ENCODE measurements around the gene CCSER1. TPM values are rescaled to one million over a fixed set of nuclear protein-coding genes. Genes with fewer than 3 reads are reported as not detected.

Gene CCSER1
- polyA plus RNA-seq, 3 donors = 0.09 to 0.75 (median 0.13) TPM

GRCh38 chr4:90624781-90625180 is 497.6 kb downstream of the CCSER1 start:
- no peak for TF ChIP-seq CTCF (IDR thresholded peaks at IDR 0.05)
- Histone ChIP-seq H3K9me3 (replicated peaks in 1 of 2; ENCODE audit: control insufficient read depth in 1 of 2, insufficient read depth in 1 of 2, low read length in 2 of 2) (peaks cover 0 to 4% of the 10 kb centered on the region in 2 donors), H3K4me1 (ENCODE audit: control insufficient read depth in 1 of 2, insufficient read depth in 2 of 2, low read length in 2 of 2) (no peaks in the 10 kb centered on the region), H3K27me3 (ENCODE audit: control insufficient read depth in 2 of 2, insufficient read depth in 2 of 2, low read length in 2 of 2) (no peaks in the 10 kb centered on the region), H3K79me2 (ENCODE audit: insufficient read depth, low read length) (no peaks in the 10 kb centered on the region), H2AFZ (ENCODE audit: insufficient read depth, low read depth, low read length, poor library complexity, severe bottlenecking) (no peak overlapping the region), H3K4me3 (replicated peaks in 1 of 3; ENCODE audit: low read depth in 2 of 3, low read length in 3 of 3) (no peak overlapping the region), H3K9ac (ENCODE audit: insufficient read depth, low read length, poor library complexity, severe bottlenecking) (no peak overlapping the region), H3K36me3 (replicated peaks in 1 of 2; ENCODE audit: control insufficient read depth in 1 of 2, insufficient read depth in 2 of 2, low read length in 2 of 2) (no peaks in the 10 kb centered on the region), H4K20me1 (ENCODE audit: insufficient read depth, low read length) (no peaks in the 10 kb centered on the region), H3K4me2 (replicated peaks; ENCODE audit: extremely low read depth, low read length, poor library complexity, severe bottlenecking) (no peak overlapping the region), H3K27ac (ENCODE audit: low read depth in 1 of 2, low read length in 2 of 2) (no peak overlapping the region)
- intact Hi-C loops (cut with micrococcal nuclease) = no loop called here
- no peak for DNase-seq
- H3K4me1 Mint-ChIP-seq = no peaks in the 10 kb centered on the region
- H3K9me3 Mint-ChIP-seq = peaks cover 0 to 9% (median 4%) of the 10 kb centered on the region in 7 donors
- WGBS (ENCODE audit: insufficient coverage) = no CpG with 5 or more reads among the region's 3 CpGs
- no peak overlapping the region for H3K27ac Mint-ChIP-seq
- H3K36me3 Mint-ChIP-seq = no peaks in the 10 kb centered on the region
- no peak overlapping the region for H3K4me3 Mint-ChIP-seq
- H3K27me3 Mint-ChIP-seq (ENCODE audit: low read depth in 3 of 3) = no peaks in the 10 kb centered on the region

- no peaks in the 10 kb centered on the region for H3K36me3 Mint-ChIP-seq
Measured at GRCh38 chr4:90641861-90642599, 514.8 kb downstream of the CCSER1 start.

More at GRCh38 chr4:90641861-90642599, 514.8 kb downstream of the CCSER1 start:
- Histone ChIP-seq H3K4me2 (replicated peaks; ENCODE audit: extremely low read depth, low read length, poor library complexity, severe bottlenecking) (no peak overlapping the region), H3K4me1 (ENCODE audit: control insufficient read depth in 1 of 2, insufficient read depth in 2 of 2, low read length in 2 of 2) (no peaks in the 10 kb centered on the region), H3K4me3 (replicated peaks in 1 of 3; ENCODE audit: low read depth in 2 of 3, low read length in 3 of 3) (no peak overlapping the region), H2AFZ (ENCODE audit: insufficient read depth, low read depth, low read length, poor library complexity, severe bottlenecking) (no peak overlapping the region), H3K27ac (ENCODE audit: low read depth in 1 of 2, low read length in 2 of 2) (no peak overlapping the region), H3K9ac (ENCODE audit: insufficient read depth, low read length, poor library complexity, severe bottlenecking) (no peak overlapping the region), H3K79me2 (ENCODE audit: insufficient read depth, low read length) (no peaks in the 10 kb centered on the region), H3K27me3 (ENCODE audit: control insufficient read depth in 2 of 2, insufficient read depth in 2 of 2, low read length in 2 of 2) (no peaks in the 10 kb centered on the region), H4K20me1 (ENCODE audit: insufficient read depth, low read length) (no peaks in the 10 kb centered on the region), H3K9me3 (replicated peaks in 1 of 2; ENCODE audit: control insufficient read depth in 1 of 2, insufficient read depth in 1 of 2, low read length in 2 of 2) (no peaks in the 10 kb centered on the region), H3K36me3 (replicated peaks in 1 of 2; ENCODE audit: control insufficient read depth in 1 of 2, insufficient read depth in 2 of 2, low read length in 2 of 2) (no peaks in the 10 kb centered on the region)
- TF ChIP-seq CTCF (IDR thresholded peaks at IDR 0.05) = no peak
- 93% methylated on average over 5 of the region's 7 CpGs for WGBS (ENCODE audit: insufficient coverage)
- no peaks in the 10 kb centered on the region for H3K4me1 Mint-ChIP-seq
- DNase-seq = no peak
- H3K27ac Mint-ChIP-seq = no peak overlapping the region
- H3K9me3 Mint-ChIP-seq = peaks cover 0 to 3% (median 3%) of the 10 kb centered on the region in 7 donors
- H3K4me3 Mint-ChIP-seq = no peak overlapping the region
- intact Hi-C loops (cut with micrococcal nuclease) = no loop called here
- H3K27me3 Mint-ChIP-seq (ENCODE audit: low read depth in 3 of 3) = no peaks in the 10 kb centered on the region

Measured in CD14-positive monocyte (primary cell).